WTC11 (cell line): ENCODE data around the gene KATNBL1. TPM values are rescaled to one million over a fixed set of nuclear protein-coding genes. Genes with fewer than 3 reads are reported as not detected.

Experiments used
- ATAC-seq: fragments of 200-7000 bp; cut with Tn5 transposase; 2 replicates; pipeline ENCODE4 v1.10.0; 2021; ENCODE audit warnings: mild to moderate bottlenecking, moderate library complexity
- CTCF ChIA-PET: fragments of 300-600 bp; sonication (Branson Sonifier 250); formaldehyde crosslinking; loops from one replicate; lab custom pipeline; 2021; ENCODE audit warnings: antibody characterized with exemption; lab: Charles Lee
- POLR2A ChIA-PET: fragments of 350-600 bp; sonication (Branson Sonifier 250); formaldehyde crosslinking; loops from one replicate; lab custom pipeline; 2021; ENCODE audit warnings: antibody characterized with exemption; lab: Charles Lee
- DNase-seq: peaks from one replicate; pipeline ENCODE4 v3.0.0; 2021; ENCODE audit warnings: low spot score
- H3K27ac Mint-ChIP-seq: 2 replicates; pipeline ENCODE4 v1.8.0; 2021; ENCODE audit warnings: mixed read lengths
- H3K27me3 Mint-ChIP-seq: 2 replicates; pipeline ENCODE4 v1.8.0; 2021; ENCODE audit warnings: low read depth, mild to moderate bottlenecking, moderate library complexity, mixed read lengths
- H3K36me3 Mint-ChIP-seq: 2 replicates; pipeline ENCODE4 v1.8.0; 2021; ENCODE audit warnings: mixed read lengths
- H3K4me1 Mint-ChIP-seq: 2 replicates; pipeline ENCODE4 v1.8.0; 2022; ENCODE audit warnings: mixed read lengths
- H3K4me3 Mint-ChIP-seq: 2 replicates; pipeline ENCODE4 v1.8.0; 2021; ENCODE audit warnings: mild to moderate bottlenecking, moderate library complexity, mixed read lengths
- H3K9me3 Mint-ChIP-seq: 2 replicates; pipeline ENCODE4 v1.8.0; 2021; ENCODE audit warnings: mixed read lengths
- EMX1 ChIP-seq: fragments of 250-450 bp; sonication (Bioruptor Pico); IDR thresholded peaks from 2 replicates; pipeline ENCODE4 v1.8.0; 2021; ENCODE audit warnings: mild to moderate bottlenecking
- FOXJ3 ChIP-seq: sonication (generic); formaldehyde crosslinking; IDR thresholded peaks from 2 replicates; pipeline ENCODE4 v1.9.0; 2021; ENCODE audit warnings: missing genetic modification reagents, mild to moderate bottlenecking, borderline replicate concordance
- GABPB1 ChIP-seq: sonication (generic); formaldehyde crosslinking; IDR thresholded peaks from 2 replicates; pipeline ENCODE4 v1.8.1; 2023; ENCODE audit warnings: mild to moderate bottlenecking, missing genetic modification reagents
- NFATC4 ChIP-seq: fragments of 250-450 bp; sonication (Bioruptor Pico); IDR thresholded peaks from 2 replicates; pipeline ENCODE4 v1.9.0; 2021; ENCODE audit warnings: mild to moderate bottlenecking
- NFE2L1 ChIP-seq: sonication (generic); formaldehyde crosslinking; IDR thresholded peaks from 2 replicates; pipeline ENCODE4 v1.8.1; 2023; ENCODE audit warnings: missing genetic modification reagents
- RELA ChIP-seq: sonication (generic); formaldehyde crosslinking; IDR thresholded peaks from 2 replicates; pipeline ENCODE4 v1.8.1; 2022; ENCODE audit warnings: missing genetic modification reagents, mild to moderate bottlenecking, borderline replicate concordance
- SMAD3 ChIP-seq: sonication (generic); formaldehyde crosslinking; IDR thresholded peaks from 2 replicates; pipeline ENCODE4 v1.8.0; 2022; ENCODE audit warnings: missing genetic modification reagents, mild to moderate bottlenecking, borderline replicate concordance
- TEAD1 ChIP-seq: sonication (generic); formaldehyde crosslinking; IDR thresholded peaks from 2 replicates; pipeline ENCODE4 v1.8.0; 2022; ENCODE audit warnings: mild to moderate bottlenecking, missing genetic modification reagents
- TEAD4 ChIP-seq: sonication (generic); formaldehyde crosslinking; IDR thresholded peaks from 2 replicates; pipeline ENCODE4 v1.8.0; 2022; ENCODE audit warnings: mild to moderate bottlenecking, missing genetic modification reagents
- ZNF232 ChIP-seq: sonication (generic); formaldehyde crosslinking; IDR thresholded peaks from 2 replicates; pipeline ENCODE4 v1.8.0; 2022; ENCODE audit warnings: mild to moderate bottlenecking, missing genetic modification reagents
- ZNF671 ChIP-seq: fragments of 250-450 bp; sonication (Bioruptor Pico); IDR thresholded peaks from 2 replicates; pipeline ENCODE4 v1.8.0; 2021; ENCODE audit warnings: mild to moderate bottlenecking
- total RNA-seq: library from RNA; stranded (reverse); gene quantifications from 3 replicates; pipeline ENCODE4 v1.2.3, GENCODE V29; 2021
- TF ChIP-seq, protein P1 (sequence below): sonication (generic); formaldehyde crosslinking; IDR thresholded peaks from 2 replicates; pipeline ENCODE4 v1.8.1; 2022; ENCODE audit warnings: low read depth, missing genetic modification reagents, borderline replicate concordance
- TF ChIP-seq, protein P2 (sequence below): sonication (generic); formaldehyde crosslinking; IDR thresholded peaks from 2 replicates; pipeline ENCODE4 v1.8.1; 2022; ENCODE audit warnings: mild to moderate bottlenecking, moderate library complexity, missing genetic modification reagents
- TF ChIP-seq, protein P3 (sequence below): sonication (generic); formaldehyde crosslinking; IDR thresholded peaks from 2 replicates; pipeline ENCODE4 v1.8.0; 2022; ENCODE audit warnings: mild to moderate bottlenecking, missing genetic modification reagents
- TF ChIP-seq, protein P4 (sequence below): fragments of 200-600 bp; IDR thresholded peaks from 2 replicates; pipeline ENCODE4 v1.8.0; 2022; ENCODE audit warnings: antibody characterized with exemption
- TF ChIP-seq, protein P5 (sequence below): fragments of 250-450 bp; sonication (Bioruptor Pico); IDR thresholded peaks from 2 replicates; pipeline ENCODE4 v1.9.0; 2021; ENCODE audit warnings: mild to moderate bottlenecking, borderline replicate concordance
- TF ChIP-seq, protein P6 (sequence below): sonication (generic); formaldehyde crosslinking; IDR thresholded peaks from 2 replicates; pipeline ENCODE4 v1.8.0; 2022; ENCODE audit warnings: mild to moderate bottlenecking, missing genetic modification reagents
- TF ChIP-seq, protein P7 (sequence below): fragments of 250-450 bp; sonication (Bioruptor Pico); IDR thresholded peaks from 2 replicates; pipeline ENCODE4 v1.9.0; 2021; ENCODE audit warnings: mild to moderate bottlenecking
- TF ChIP-seq, protein P8 (sequence below): sonication (generic); formaldehyde crosslinking; IDR thresholded peaks from 2 replicates; pipeline ENCODE4 v1.8.1; 2023; ENCODE audit warnings: mild to moderate bottlenecking, missing genetic modification reagents
- TF ChIP-seq, protein P9 (sequence below): fragments of 250-450 bp; sonication (Bioruptor Pico); IDR thresholded peaks from 2 replicates; pipeline ENCODE4 v2.1.2; 2022; ENCODE audit warnings: mild to moderate bottlenecking, moderate library complexity

The KATNBL1 gene
- total RNA-seq, 1 experiment from 2014 or later: 45.8 TPM

DNA sequence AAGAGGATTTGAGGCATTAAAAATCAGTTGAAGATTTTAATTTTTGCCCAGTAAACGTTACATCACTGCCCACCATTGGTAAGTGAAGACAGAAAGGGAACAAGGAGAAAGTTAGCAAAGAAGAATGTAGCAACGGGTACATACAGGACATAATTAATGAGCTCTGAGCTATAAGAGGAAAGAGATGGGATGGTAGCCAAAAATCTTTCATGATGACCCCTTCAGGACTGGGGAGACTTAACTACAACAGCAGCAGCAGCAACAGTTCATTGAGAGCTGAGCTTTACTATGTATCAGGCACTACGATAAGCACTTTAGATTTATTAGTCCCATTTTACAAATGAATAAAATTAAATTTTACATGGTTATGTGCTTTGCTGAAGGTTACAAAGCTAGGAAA is 33.3 kb upstream of the KATNBL1 start:
- Mint-ChIP-seq H3K4me3 (no peak overlapping the region), H3K36me3 (no peaks in the 10 kb centered on the region), H3K27ac (no peak overlapping the region), H3K9me3 (no peaks in the 10 kb centered on the region), H3K27me3 (no peaks in the 10 kb centered on the region)
- no peak for DNase-seq
- no peak for ATAC-seq
- ChIA-PET POLR2A (no interaction called here), CTCF (interaction anchor here (0.9 to 1.8 kb wide), 4 partner anchors 115 to 368 kb away, joined by 3 to 4 read pairs (median 4); no protein-coding TSS in a partner anchor)
- TF ChIP-seq, protein P1, sequence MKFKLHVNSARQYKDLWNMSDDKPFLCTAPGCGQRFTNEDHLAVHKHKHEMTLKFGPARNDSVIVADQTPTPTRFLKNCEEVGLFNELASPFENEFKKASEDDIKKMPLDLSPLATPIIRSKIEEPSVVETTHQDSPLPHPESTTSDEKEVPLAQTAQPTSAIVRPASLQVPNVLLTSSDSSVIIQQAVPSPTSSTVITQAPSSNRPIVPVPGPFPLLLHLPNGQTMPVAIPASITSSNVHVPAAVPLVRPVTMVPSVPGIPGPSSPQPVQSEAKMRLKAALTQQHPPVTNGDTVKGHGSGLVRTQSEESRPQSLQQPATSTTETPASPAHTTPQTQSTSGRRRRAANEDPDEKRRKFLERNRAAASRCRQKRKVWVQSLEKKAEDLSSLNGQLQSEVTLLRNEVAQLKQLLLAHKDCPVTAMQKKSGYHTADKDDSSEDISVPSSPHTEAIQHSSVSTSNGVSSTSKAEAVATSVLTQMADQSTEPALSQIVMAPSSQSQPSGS (CRISPR knock-in tag): no peak
- no peak for TF ChIP-seq NFE2L1 (CRISPR knock-in tag)
- no peak for TF ChIP-seq ZNF232 (CRISPR knock-in tag)
- TF ChIP-seq RELA: no peak
- TF ChIP-seq, protein P2, sequence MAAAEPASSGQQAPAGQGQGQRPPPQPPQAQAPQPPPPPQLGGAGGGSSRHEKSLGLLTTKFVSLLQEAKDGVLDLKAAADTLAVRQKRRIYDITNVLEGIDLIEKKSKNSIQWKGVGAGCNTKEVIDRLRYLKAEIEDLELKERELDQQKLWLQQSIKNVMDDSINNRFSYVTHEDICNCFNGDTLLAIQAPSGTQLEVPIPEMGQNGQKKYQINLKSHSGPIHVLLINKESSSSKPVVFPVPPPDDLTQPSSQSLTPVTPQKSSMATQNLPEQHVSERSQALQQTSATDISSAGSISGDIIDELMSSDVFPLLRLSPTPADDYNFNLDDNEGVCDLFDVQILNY (CRISPR knock-in tag): no peak
- no peak for TF ChIP-seq ZNF671
- TF ChIP-seq, protein P3, sequence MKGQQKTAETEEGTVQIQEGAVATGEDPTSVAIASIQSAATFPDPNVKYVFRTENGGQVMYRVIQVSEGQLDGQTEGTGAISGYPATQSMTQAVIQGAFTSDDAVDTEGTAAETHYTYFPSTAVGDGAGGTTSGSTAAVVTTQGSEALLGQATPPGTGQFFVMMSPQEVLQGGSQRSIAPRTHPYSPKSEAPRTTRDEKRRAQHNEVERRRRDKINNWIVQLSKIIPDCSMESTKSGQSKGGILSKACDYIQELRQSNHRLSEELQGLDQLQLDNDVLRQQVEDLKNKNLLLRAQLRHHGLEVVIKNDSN: no peak
- TF ChIP-seq, protein P4, sequence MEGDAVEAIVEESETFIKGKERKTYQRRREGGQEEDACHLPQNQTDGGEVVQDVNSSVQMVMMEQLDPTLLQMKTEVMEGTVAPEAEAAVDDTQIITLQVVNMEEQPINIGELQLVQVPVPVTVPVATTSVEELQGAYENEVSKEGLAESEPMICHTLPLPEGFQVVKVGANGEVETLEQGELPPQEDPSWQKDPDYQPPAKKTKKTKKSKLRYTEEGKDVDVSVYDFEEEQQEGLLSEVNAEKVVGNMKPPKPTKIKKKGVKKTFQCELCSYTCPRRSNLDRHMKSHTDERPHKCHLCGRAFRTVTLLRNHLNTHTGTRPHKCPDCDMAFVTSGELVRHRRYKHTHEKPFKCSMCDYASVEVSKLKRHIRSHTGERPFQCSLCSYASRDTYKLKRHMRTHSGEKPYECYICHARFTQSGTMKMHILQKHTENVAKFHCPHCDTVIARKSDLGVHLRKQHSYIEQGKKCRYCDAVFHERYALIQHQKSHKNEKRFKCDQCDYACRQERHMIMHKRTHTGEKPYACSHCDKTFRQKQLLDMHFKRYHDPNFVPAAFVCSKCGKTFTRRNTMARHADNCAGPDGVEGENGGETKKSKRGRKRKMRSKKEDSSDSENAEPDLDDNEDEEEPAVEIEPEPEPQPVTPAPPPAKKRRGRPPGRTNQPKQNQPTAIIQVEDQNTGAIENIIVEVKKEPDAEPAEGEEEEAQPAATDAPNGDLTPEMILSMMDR: no peak
- TF ChIP-seq TEAD1 (CRISPR knock-in tag): no peak
- TF ChIP-seq, protein P5, sequence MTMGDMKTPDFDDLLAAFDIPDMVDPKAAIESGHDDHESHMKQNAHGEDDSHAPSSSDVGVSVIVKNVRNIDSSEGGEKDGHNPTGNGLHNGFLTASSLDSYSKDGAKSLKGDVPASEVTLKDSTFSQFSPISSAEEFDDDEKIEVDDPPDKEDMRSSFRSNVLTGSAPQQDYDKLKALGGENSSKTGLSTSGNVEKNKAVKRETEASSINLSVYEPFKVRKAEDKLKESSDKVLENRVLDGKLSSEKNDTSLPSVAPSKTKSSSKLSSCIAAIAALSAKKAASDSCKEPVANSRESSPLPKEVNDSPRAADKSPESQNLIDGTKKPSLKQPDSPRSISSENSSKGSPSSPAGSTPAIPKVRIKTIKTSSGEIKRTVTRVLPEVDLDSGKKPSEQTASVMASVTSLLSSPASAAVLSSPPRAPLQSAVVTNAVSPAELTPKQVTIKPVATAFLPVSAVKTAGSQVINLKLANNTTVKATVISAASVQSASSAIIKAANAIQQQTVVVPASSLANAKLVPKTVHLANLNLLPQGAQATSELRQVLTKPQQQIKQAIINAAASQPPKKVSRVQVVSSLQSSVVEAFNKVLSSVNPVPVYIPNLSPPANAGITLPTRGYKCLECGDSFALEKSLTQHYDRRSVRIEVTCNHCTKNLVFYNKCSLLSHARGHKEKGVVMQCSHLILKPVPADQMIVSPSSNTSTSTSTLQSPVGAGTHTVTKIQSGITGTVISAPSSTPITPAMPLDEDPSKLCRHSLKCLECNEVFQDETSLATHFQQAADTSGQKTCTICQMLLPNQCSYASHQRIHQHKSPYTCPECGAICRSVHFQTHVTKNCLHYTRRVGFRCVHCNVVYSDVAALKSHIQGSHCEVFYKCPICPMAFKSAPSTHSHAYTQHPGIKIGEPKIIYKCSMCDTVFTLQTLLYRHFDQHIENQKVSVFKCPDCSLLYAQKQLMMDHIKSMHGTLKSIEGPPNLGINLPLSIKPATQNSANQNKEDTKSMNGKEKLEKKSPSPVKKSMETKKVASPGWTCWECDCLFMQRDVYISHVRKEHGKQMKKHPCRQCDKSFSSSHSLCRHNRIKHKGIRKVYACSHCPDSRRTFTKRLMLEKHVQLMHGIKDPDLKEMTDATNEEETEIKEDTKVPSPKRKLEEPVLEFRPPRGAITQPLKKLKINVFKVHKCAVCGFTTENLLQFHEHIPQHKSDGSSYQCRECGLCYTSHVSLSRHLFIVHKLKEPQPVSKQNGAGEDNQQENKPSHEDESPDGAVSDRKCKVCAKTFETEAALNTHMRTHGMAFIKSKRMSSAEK (CRISPR knock-in tag): no peak
- TF ChIP-seq, protein P6, sequence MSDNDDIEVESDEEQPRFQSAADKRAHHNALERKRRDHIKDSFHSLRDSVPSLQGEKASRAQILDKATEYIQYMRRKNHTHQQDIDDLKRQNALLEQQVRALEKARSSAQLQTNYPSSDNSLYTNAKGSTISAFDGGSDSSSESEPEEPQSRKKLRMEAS (CRISPR knock-in tag): no peak
- no peak for TF ChIP-seq FOXJ3 (CRISPR knock-in tag)
- TF ChIP-seq, protein P7, sequence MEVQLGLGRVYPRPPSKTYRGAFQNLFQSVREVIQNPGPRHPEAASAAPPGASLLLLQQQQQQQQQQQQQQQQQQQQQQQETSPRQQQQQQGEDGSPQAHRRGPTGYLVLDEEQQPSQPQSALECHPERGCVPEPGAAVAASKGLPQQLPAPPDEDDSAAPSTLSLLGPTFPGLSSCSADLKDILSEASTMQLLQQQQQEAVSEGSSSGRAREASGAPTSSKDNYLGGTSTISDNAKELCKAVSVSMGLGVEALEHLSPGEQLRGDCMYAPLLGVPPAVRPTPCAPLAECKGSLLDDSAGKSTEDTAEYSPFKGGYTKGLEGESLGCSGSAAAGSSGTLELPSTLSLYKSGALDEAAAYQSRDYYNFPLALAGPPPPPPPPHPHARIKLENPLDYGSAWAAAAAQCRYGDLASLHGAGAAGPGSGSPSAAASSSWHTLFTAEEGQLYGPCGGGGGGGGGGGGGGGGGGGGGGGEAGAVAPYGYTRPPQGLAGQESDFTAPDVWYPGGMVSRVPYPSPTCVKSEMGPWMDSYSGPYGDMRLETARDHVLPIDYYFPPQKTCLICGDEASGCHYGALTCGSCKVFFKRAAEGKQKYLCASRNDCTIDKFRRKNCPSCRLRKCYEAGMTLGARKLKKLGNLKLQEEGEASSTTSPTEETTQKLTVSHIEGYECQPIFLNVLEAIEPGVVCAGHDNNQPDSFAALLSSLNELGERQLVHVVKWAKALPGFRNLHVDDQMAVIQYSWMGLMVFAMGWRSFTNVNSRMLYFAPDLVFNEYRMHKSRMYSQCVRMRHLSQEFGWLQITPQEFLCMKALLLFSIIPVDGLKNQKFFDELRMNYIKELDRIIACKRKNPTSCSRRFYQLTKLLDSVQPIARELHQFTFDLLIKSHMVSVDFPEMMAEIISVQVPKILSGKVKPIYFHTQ: no peak
- no peak for TF ChIP-seq SMAD3 (CRISPR knock-in tag)
- TF ChIP-seq, protein P8, sequence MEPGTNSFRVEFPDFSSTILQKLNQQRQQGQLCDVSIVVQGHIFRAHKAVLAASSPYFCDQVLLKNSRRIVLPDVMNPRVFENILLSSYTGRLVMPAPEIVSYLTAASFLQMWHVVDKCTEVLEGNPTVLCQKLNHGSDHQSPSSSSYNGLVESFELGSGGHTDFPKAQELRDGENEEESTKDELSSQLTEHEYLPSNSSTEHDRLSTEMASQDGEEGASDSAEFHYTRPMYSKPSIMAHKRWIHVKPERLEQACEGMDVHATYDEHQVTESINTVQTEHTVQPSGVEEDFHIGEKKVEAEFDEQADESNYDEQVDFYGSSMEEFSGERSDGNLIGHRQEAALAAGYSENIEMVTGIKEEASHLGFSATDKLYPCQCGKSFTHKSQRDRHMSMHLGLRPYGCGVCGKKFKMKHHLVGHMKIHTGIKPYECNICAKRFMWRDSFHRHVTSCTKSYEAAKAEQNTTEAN (CRISPR knock-in tag): no peak
- TF ChIP-seq TEAD4 (CRISPR knock-in tag): no peak
- TF ChIP-seq NFATC4 (CRISPR knock-in tag): no peak
- TF ChIP-seq EMX1 (CRISPR knock-in tag): no peak
- TF ChIP-seq GABPB1 (CRISPR knock-in tag): no peak
- TF ChIP-seq, protein P9, sequence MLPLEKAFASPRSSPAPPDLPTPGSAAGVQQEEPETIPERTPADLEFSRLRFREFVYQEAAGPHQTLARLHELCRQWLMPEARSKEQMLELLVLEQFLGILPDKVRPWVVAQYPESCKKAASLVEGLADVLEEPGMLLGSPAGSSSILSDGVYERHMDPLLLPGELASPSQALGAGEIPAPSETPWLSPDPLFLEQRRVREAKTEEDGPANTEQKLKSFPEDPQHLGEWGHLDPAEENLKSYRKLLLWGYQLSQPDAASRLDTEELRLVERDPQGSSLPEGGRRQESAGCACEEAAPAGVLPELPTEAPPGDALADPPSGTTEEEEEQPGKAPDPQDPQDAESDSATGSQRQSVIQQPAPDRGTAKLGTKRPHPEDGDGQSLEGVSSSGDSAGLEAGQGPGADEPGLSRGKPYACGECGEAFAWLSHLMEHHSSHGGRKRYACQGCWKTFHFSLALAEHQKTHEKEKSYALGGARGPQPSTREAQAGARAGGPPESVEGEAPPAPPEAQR (CRISPR knock-in tag): no peak
- TF ChIP-seq, all 79 proteins: peak for 0
- H3K4me1 Mint-ChIP-seq: peaks cover 11% of the 10 kb centered on the region
